Measurements from ENCODE around the gene CSTPP1.

Gene CSTPP1

DNA sequence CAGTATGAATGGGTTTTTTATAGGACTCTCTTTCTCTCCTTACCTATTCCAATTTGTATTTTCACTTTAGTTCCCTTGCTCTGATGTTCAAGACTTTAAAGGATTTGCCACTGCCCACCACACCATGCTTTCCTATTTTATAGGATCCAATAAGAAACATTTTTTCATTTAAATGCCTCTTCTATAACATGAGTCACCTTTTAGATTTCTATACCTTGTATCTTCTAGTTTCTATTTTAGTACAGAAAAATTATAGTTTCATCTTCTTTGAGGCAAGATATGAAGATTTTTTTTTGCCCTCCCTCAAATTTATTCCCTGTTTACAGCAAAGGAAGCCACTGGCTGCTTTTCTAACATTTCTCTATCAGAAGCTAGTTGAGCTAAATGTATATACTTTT lies 163.4 kb downstream of the CSTPP1 start:
- ATAC-seq (ENCODE audit: low read depth) (no peak), DNase-seq (ENCODE audit: low spot score) (no peak)
- no peaks in the 10 kb centered on the region for H3K4me1 ChIP-seq (ENCODE audit: insufficient read depth, poor library complexity, severe bottlenecking)
- no peaks in the 10 kb centered on the region for H3K9me3 ChIP-seq (ENCODE audit: severe bottlenecking)
- no peak overlapping the region for H3K4me3 ChIP-seq (ENCODE audit: severe bottlenecking)
- H3K27ac ChIP-seq (ENCODE audit: poor library complexity, severe bottlenecking) = no peak overlapping the region
- H3K36me3 ChIP-seq (ENCODE audit: low read depth) = no peaks in the 10 kb centered on the region
- no peaks in the 10 kb centered on the region for H3K27me3 ChIP-seq (ENCODE audit: insufficient read depth, poor library complexity, severe bottlenecking)
- TF ChIP-seq, protein P1, sequence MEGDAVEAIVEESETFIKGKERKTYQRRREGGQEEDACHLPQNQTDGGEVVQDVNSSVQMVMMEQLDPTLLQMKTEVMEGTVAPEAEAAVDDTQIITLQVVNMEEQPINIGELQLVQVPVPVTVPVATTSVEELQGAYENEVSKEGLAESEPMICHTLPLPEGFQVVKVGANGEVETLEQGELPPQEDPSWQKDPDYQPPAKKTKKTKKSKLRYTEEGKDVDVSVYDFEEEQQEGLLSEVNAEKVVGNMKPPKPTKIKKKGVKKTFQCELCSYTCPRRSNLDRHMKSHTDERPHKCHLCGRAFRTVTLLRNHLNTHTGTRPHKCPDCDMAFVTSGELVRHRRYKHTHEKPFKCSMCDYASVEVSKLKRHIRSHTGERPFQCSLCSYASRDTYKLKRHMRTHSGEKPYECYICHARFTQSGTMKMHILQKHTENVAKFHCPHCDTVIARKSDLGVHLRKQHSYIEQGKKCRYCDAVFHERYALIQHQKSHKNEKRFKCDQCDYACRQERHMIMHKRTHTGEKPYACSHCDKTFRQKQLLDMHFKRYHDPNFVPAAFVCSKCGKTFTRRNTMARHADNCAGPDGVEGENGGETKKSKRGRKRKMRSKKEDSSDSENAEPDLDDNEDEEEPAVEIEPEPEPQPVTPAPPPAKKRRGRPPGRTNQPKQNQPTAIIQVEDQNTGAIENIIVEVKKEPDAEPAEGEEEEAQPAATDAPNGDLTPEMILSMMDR (IDR thresholded peaks at IDR 0.05; ENCODE audit: poor library complexity, severe bottlenecking) = no peak

DNA sequence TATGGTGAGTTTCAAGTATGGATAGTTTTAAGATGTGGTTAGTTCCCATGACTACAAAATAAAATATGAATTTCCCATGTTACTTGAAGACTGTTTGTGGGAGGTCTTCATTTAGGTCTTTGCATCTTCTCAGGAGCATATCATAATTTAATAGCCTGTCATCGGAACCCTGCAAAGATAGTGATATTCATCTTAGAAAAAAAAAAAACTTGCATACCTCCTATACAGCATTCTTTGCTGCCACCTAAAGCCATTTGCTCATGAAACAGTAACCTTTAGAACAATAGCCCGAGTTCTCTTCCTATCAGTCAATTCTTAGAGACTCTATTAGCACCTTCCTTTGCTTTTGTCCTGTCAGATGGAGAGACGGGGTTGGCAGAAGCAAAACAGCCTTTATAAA lies 164.8 kb downstream of the CSTPP1 start:
- no peak for DNase-seq (ENCODE audit: low spot score)
- no peak overlapping the region for H3K27ac ChIP-seq (ENCODE audit: poor library complexity, severe bottlenecking)
- no peaks in the 10 kb centered on the region for H3K27me3 ChIP-seq (ENCODE audit: insufficient read depth, poor library complexity, severe bottlenecking)
- H3K36me3 ChIP-seq (ENCODE audit: low read depth) = no peaks in the 10 kb centered on the region
- H3K9me3 ChIP-seq (ENCODE audit: severe bottlenecking) = no peaks in the 10 kb centered on the region
- H3K4me3 ChIP-seq (ENCODE audit: severe bottlenecking) = no peak overlapping the region
- no peaks in the 10 kb centered on the region for H3K4me1 ChIP-seq (ENCODE audit: insufficient read depth, poor library complexity, severe bottlenecking)
- ATAC-seq (ENCODE audit: low read depth) = no peak
- TF ChIP-seq, protein P1 (IDR thresholded peaks at IDR 0.05; ENCODE audit: poor library complexity, severe bottlenecking) = no peak

DNA sequence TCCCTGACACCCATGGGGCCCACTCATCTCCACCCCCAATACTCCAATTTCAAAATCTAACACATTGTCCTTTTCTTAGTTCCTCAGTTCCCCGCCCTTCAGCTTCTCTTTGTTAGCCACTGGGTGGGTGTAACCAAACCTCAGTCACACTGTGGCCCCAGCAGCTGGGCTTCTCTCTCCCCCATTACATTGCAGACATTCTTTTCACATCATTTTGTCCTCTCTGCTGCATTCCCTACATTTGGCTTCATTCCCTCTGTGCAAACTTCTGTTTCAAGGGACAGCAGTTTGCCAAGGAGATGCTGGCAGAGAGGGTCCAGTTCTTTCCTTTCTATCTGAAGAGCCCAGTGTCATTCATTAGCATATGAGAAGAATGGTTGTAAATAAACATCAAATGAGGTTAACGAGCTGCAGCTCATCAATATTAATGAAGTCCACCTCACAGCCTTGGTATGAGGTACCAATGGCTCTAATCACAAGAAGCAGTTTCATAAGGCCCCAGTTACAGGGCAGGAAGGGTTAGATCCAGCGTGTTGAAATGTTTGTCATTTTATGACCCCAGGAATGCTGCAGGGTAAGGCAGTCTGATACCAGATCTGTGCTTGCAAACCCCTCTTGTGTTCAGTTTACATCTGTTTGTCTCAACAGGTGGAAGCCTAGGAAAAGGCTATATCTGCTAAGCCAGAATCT lies 167.8 kb downstream of the CSTPP1 start:
- Histone ChIP-seq H3K4me3 (ENCODE audit: severe bottlenecking) (no peak overlapping the region), H3K9me3 (ENCODE audit: severe bottlenecking) (no peaks in the 10 kb centered on the region), H3K4me1 (ENCODE audit: insufficient read depth, poor library complexity, severe bottlenecking) (no peaks in the 10 kb centered on the region), H3K36me3 (ENCODE audit: low read depth) (no peaks in the 10 kb centered on the region), H3K27me3 (ENCODE audit: insufficient read depth, poor library complexity, severe bottlenecking) (no peaks in the 10 kb centered on the region), H3K27ac (ENCODE audit: poor library complexity, severe bottlenecking) (no peak overlapping the region)
- DNase-seq (ENCODE audit: low spot score) (no peak), ATAC-seq (ENCODE audit: low read depth) (no peak)
- TF ChIP-seq, protein P1 (IDR thresholded peaks at IDR 0.05; ENCODE audit: poor library complexity, severe bottlenecking) = no peak

DNA sequence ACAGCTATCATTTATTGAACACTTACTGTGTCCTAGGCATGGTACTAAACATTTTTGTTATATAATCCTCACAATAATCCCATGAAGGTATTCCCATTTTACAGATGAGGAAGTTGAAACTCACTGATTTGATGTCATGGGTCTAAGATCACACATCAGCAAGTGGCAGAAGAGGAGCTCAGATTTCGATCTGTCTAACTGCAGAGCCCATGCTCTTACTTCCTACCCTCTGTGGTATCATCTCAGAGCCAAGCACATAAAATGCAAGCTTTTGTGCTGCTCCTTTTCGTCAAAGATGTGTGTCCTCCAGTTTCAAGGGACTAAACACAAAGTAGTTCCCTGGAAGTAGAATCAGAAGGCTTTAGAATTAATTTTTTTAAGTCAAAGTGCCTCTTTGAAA lies 169.0 kb downstream of the CSTPP1 start:
- no peak for ATAC-seq (ENCODE audit: low read depth)
- H3K4me1 ChIP-seq (ENCODE audit: insufficient read depth, poor library complexity, severe bottlenecking) = no peaks in the 10 kb centered on the region
- H3K27me3 ChIP-seq (ENCODE audit: insufficient read depth, poor library complexity, severe bottlenecking) = no peaks in the 10 kb centered on the region
- DNase-seq (ENCODE audit: low spot score) = no peak
- no peak overlapping the region for H3K4me3 ChIP-seq (ENCODE audit: severe bottlenecking)
- H3K36me3 ChIP-seq (ENCODE audit: low read depth) = no peaks in the 10 kb centered on the region
- H3K27ac ChIP-seq (ENCODE audit: poor library complexity, severe bottlenecking) = no peak overlapping the region
- TF ChIP-seq, protein P1 (IDR thresholded peaks at IDR 0.05; ENCODE audit: poor library complexity, severe bottlenecking) = no peak
- H3K9me3 ChIP-seq (ENCODE audit: severe bottlenecking) = no peaks in the 10 kb centered on the region

DNA sequence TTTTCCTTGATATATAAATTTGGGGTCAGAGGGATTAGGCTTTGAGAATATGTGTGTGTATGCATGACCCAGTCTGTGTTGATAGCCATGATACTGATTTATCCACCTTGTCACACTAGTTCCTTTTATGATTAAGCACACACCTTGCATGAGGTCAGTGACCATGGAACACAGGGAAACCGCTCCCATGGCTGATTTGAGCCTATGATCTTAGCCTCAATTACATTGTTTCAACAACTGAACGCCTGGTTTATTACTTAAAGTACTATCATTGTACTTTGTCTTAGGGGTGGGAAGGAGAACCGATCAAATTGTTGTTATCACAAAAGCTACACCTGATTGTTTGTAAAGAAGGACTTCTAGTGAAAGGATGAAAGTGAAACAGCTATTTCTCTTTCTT lies 169.4 kb downstream of the CSTPP1 start:
- TF ChIP-seq, protein P1 (IDR thresholded peaks at IDR 0.05; ENCODE audit: poor library complexity, severe bottlenecking) = no peak
- Histone ChIP-seq H3K36me3 (ENCODE audit: low read depth) (no peaks in the 10 kb centered on the region), H3K9me3 (ENCODE audit: severe bottlenecking) (no peaks in the 10 kb centered on the region), H3K4me3 (ENCODE audit: severe bottlenecking) (no peak overlapping the region), H3K27me3 (ENCODE audit: insufficient read depth, poor library complexity, severe bottlenecking) (no peaks in the 10 kb centered on the region), H3K4me1 (ENCODE audit: insufficient read depth, poor library complexity, severe bottlenecking) (no peaks in the 10 kb centered on the region), H3K27ac (ENCODE audit: poor library complexity, severe bottlenecking) (no peak overlapping the region)
- DNase-seq (ENCODE audit: low spot score) (no peak), ATAC-seq (ENCODE audit: low read depth) (no peak)

Measured in RWPE2 (cell line).